ENCODE measurements around the gene MCMBP. TPM values are rescaled to one million over a fixed set of nuclear protein-coding genes. Genes with fewer than 3 reads are reported as not detected.

The MCMBP gene
- total RNA-seq, 5 donors from 2014 or later (not counting 1 experiment from before 2014, with no cell fraction given), result 32.3 to 50.2 (median 48.8) TPM

GRCh38 chr10:119849031-119849789 is 23.4 kb downstream of the MCMBP start:
- no peaks in the 10 kb centered on the region for H3K27me3 ChIP-seq (replicated peaks in 1 of 2; ENCODE audit: control insufficient read depth in 2 of 2, extremely low read depth in 1 of 2, insufficient read depth in 2 of 2, low read length in 1 of 2)
- Mint-ChIP-seq H3K36me3 (peaks cover 55% of the 10 kb centered on the region), H3K4me3 (no peak overlapping the region), H3K4me1 (peaks cover 0 to 2% (median 0%) of the 10 kb centered on the region in 3 donors), H3K27ac (no peak overlapping the region), H3K27me3 (no peaks in the 10 kb centered on the region), H3K9me3 (no peaks in the 10 kb centered on the region)
- no peak overlapping the region for H3K4me3 ChIP-seq (ENCODE audit: control insufficient read depth in 1 of 2, extremely low read depth in 1 of 2, low read length in 1 of 2)
- ATAC-seq (replicated peaks in 1 of 4) (no peak), DNase-seq (no peak)
- H3K27ac ChIP-seq (ENCODE audit: low read length), result no peak overlapping the region
- peaks cover 10 to 89% of the 10 kb centered on the region in 2 donors for H3K36me3 ChIP-seq (ENCODE audit: control insufficient read depth in 2 of 2, extremely low read depth in 1 of 2, insufficient read depth in 1 of 2, low read length in 1 of 2)
- H3K4me1 ChIP-seq (ENCODE audit: control insufficient read depth in 1 of 2, extremely low read depth in 1 of 2, insufficient read depth in 2 of 2, low read length in 2 of 2), result no peaks in the 10 kb centered on the region
- ChIA-PET CTCF (no interaction called here), POLR2A (no interaction called here)
- WGBS (ENCODE audit: insufficient coverage), result 91% methylated on average over 5 of the region's 6 CpGs
- H3K9me3 ChIP-seq, result no peaks in the 10 kb centered on the region

DNA sequence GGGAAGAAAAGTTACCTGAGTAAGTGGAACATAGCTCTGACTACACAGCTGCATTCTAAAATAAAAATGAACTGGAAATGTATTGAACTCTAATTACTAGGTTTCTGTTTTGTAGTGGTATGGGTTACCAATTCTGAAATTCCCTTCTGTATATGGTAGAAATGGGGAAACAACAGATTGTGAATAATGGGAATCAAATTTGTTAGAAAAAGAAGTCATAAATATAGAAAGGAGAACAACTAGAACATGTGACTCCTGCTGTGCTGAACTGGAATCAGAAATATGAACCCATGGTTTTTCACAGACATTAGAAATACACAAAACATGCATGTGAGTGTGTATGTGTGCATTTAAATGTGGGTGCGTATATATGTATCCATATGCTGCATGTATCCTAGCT is 27.0 kb downstream of the MCMBP start:
- ChIA-PET CTCF (no interaction called here), POLR2A (no interaction called here)
- H3K9me3 Mint-ChIP-seq, result no peaks in the 10 kb centered on the region
- no peak overlapping the region for H3K27ac ChIP-seq (ENCODE audit: low read length)
- no peaks in the 10 kb centered on the region for H3K4me1 ChIP-seq (ENCODE audit: control insufficient read depth in 1 of 2, extremely low read depth in 1 of 2, insufficient read depth in 2 of 2, low read length in 2 of 2)
- H3K36me3 ChIP-seq (ENCODE audit: control insufficient read depth in 2 of 2, extremely low read depth in 1 of 2, insufficient read depth in 1 of 2, low read length in 1 of 2), result peaks cover 24 to 91% of the 10 kb centered on the region in 2 donors
- H3K9me3 ChIP-seq, result no peaks in the 10 kb centered on the region
- no peak overlapping the region for H3K4me3 ChIP-seq (ENCODE audit: control insufficient read depth in 1 of 2, extremely low read depth in 1 of 2, low read length in 1 of 2)
- peaks cover 65% of the 10 kb centered on the region for H3K36me3 Mint-ChIP-seq
- H3K27me3 ChIP-seq (replicated peaks in 1 of 2; ENCODE audit: control insufficient read depth in 2 of 2, extremely low read depth in 1 of 2, insufficient read depth in 2 of 2, low read length in 1 of 2), result no peaks in the 10 kb centered on the region
- no peak for ATAC-seq (replicated peaks in 1 of 4)
- no peaks in the 10 kb centered on the region for H3K27me3 Mint-ChIP-seq
- no peak overlapping the region for H3K27ac Mint-ChIP-seq
- no peak for DNase-seq
- H3K4me1 Mint-ChIP-seq, result peaks cover 0 to 2% (median 0%) of the 10 kb centered on the region in 3 donors
- WGBS (ENCODE audit: insufficient coverage), result no CpG with 5 or more reads among the region's 1 CpG
- H3K4me3 Mint-ChIP-seq, result no peak overlapping the region

DNA sequence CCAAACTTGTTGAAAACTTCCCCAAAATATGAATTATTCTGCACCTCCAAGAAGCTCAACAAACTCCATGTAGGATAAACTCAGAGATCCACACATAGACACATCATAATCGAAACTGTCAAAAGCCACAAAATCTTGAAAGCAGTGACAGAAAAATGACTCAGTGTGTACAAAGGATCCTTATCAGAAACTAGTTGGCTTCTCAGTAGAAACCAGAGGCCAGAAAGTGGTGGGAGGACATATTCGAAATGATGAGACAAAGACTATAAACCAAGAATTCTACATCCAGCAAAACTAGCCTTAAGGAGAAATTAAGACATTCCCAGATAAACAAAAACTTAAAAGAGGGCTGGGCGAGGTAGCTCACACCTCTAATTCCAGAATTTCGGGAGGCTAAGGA is 38.5 kb downstream of the MCMBP start:
- H3K9me3 ChIP-seq, result no peaks in the 10 kb centered on the region
- peak overlapping the region; percentile 1 for H3K27ac ChIP-seq (ENCODE audit: low read length)
- peaks cover 66% of the 10 kb centered on the region for H3K36me3 Mint-ChIP-seq
- ATAC-seq (replicated peaks in 1 of 4) (no peak), DNase-seq (no peak)
- 100% methylated on average over 1 of the region's 4 CpGs for WGBS (ENCODE audit: insufficient coverage)
- H3K27me3 ChIP-seq (replicated peaks in 1 of 2; ENCODE audit: control insufficient read depth in 2 of 2, extremely low read depth in 1 of 2, insufficient read depth in 2 of 2, low read length in 1 of 2), result no peaks in the 10 kb centered on the region
- H3K4me3 Mint-ChIP-seq, result no peak overlapping the region
- ChIA-PET POLR2A (no interaction called here), CTCF (interaction anchor here in 1 of 2 donors (0.5 kb wide), 1 partner anchor 189 kb away, joined by 4 read pairs; no protein-coding TSS in a partner anchor)
- no peaks in the 10 kb centered on the region for H3K27me3 Mint-ChIP-seq
- no peaks in the 10 kb centered on the region for H3K4me1 ChIP-seq (ENCODE audit: control insufficient read depth in 1 of 2, extremely low read depth in 1 of 2, insufficient read depth in 2 of 2, low read length in 2 of 2)
- H3K27ac Mint-ChIP-seq, result peak overlapping the region; percentile 54 to 65
- no peaks in the 10 kb centered on the region for H3K9me3 Mint-ChIP-seq
- H3K4me1 Mint-ChIP-seq, result peaks cover 0 to 15% (median 5%) of the 10 kb centered on the region in 3 donors
- no peak overlapping the region for H3K4me3 ChIP-seq (ENCODE audit: control insufficient read depth in 1 of 2, extremely low read depth in 1 of 2, low read length in 1 of 2)
- H3K36me3 ChIP-seq (ENCODE audit: control insufficient read depth in 2 of 2, extremely low read depth in 1 of 2, insufficient read depth in 1 of 2, low read length in 1 of 2), result peaks cover 9 to 91% of the 10 kb centered on the region in 2 donors

DNA sequence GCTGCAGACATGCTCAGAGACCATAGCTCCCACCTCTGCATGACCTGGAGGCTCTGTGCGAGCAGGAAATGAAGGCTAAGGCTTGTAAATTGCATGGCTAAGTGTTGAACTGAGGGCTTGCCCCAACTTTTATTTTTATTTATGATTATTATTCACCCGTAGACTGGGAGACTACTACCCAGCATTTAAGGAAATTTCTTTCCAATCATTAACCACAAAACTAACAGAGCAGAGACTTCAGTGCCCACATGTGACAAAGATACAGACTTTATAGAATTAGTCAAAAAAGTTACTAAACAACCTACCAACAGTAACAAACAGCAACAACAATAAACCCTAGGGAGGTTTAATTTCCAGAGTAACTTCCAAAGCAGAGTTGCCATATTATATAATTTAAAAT is 39.7 kb downstream of the MCMBP start:
- CTCF ChIA-PET, result interaction anchor here in 1 of 2 donors (0.6 kb wide), 1 partner anchor 672 kb away, joined by 11 read pairs; no protein-coding TSS in a partner anchor
- WGBS (ENCODE audit: insufficient coverage), result no CpG with 5 or more reads among the region's 2 CpGs
- Histone ChIP-seq H3K27ac (ENCODE audit: low read length) (no peak overlapping the region), H3K9me3 (no peaks in the 10 kb centered on the region), H3K27me3 (replicated peaks in 1 of 2; ENCODE audit: control insufficient read depth in 2 of 2, extremely low read depth in 1 of 2, insufficient read depth in 2 of 2, low read length in 1 of 2) (no peaks in the 10 kb centered on the region), H3K4me3 (ENCODE audit: control insufficient read depth in 1 of 2, extremely low read depth in 1 of 2, low read length in 1 of 2) (no peak overlapping the region), H3K36me3 (ENCODE audit: control insufficient read depth in 2 of 2, extremely low read depth in 1 of 2, insufficient read depth in 1 of 2, low read length in 1 of 2) (peaks cover 9 to 91% of the 10 kb centered on the region in 2 donors), H3K4me1 (ENCODE audit: control insufficient read depth in 1 of 2, extremely low read depth in 1 of 2, insufficient read depth in 2 of 2, low read length in 2 of 2) (no peaks in the 10 kb centered on the region)
- no peaks in the 10 kb centered on the region for H3K27me3 Mint-ChIP-seq
- H3K27ac Mint-ChIP-seq, result peak overlapping the region; percentile 16 to 54
- POLR2A ChIA-PET, result no interaction called here
- H3K4me1 Mint-ChIP-seq, result peaks cover 0 to 15% (median 5%) of the 10 kb centered on the region in 3 donors
- H3K36me3 Mint-ChIP-seq, result peaks cover 64% of the 10 kb centered on the region
- ATAC-seq (replicated peaks in 1 of 4) (no peak), DNase-seq (no peak)
- H3K9me3 Mint-ChIP-seq, result no peaks in the 10 kb centered on the region
- H3K4me3 Mint-ChIP-seq, result no peak overlapping the region

DNA sequence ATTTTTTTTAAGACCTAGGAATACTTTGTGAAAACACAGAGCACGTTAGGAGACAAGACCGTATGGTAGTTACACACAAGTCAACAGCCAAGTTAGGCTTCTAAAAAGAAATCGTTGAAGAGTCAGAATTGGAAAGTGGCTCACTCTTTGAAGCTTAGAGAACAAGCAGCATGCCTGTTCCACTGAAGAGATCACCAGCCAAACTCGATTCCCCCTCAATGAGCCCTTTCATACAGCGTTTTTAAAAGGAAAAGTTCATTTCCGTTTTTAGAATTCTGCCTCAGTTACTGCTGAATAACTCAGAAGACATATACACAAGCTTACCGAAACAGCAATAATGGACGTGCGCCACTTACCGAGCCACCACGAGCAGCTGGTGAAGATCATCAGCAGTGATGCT is 41.0 kb downstream of the MCMBP start:
- no peaks in the 10 kb centered on the region for H3K9me3 Mint-ChIP-seq
- peaks cover 65% of the 10 kb centered on the region for H3K36me3 Mint-ChIP-seq
- peaks cover 0 to 13% (median 5%) of the 10 kb centered on the region in 3 donors for H3K4me1 Mint-ChIP-seq
- WGBS (ENCODE audit: insufficient coverage), result 91% methylated on average over 6 of the region's 11 CpGs
- ChIA-PET CTCF (no interaction called here), POLR2A (no interaction called here)
- Histone ChIP-seq H3K27ac (ENCODE audit: low read length) (no peak overlapping the region), H3K4me3 (ENCODE audit: control insufficient read depth in 1 of 2, extremely low read depth in 1 of 2, low read length in 1 of 2) (no peak overlapping the region), H3K27me3 (replicated peaks in 1 of 2; ENCODE audit: control insufficient read depth in 2 of 2, extremely low read depth in 1 of 2, insufficient read depth in 2 of 2, low read length in 1 of 2) (no peaks in the 10 kb centered on the region), H3K9me3 (no peaks in the 10 kb centered on the region), H3K4me1 (ENCODE audit: control insufficient read depth in 1 of 2, extremely low read depth in 1 of 2, insufficient read depth in 2 of 2, low read length in 2 of 2) (no peaks in the 10 kb centered on the region), H3K36me3 (ENCODE audit: control insufficient read depth in 2 of 2, extremely low read depth in 1 of 2, insufficient read depth in 1 of 2, low read length in 1 of 2) (peaks cover 9 to 84% of the 10 kb centered on the region in 2 donors)
- no peak overlapping the region for H3K27ac Mint-ChIP-seq
- no peaks in the 10 kb centered on the region for H3K27me3 Mint-ChIP-seq
- no peak overlapping the region for H3K4me3 Mint-ChIP-seq
- no peak for ATAC-seq (replicated peaks in 1 of 4)
- DNase-seq, result no peak

- CTCF ChIA-PET, result no interaction called here
- Histone ChIP-seq H3K27me3 (replicated peaks in 1 of 2; ENCODE audit: control insufficient read depth in 2 of 2, extremely low read depth in 1 of 2, insufficient read depth in 2 of 2, low read length in 1 of 2) (no peaks in the 10 kb centered on the region), H3K9me3 (no peaks in the 10 kb centered on the region), H3K36me3 (ENCODE audit: control insufficient read depth in 2 of 2, extremely low read depth in 1 of 2, insufficient read depth in 1 of 2, low read length in 1 of 2) (peaks cover 9 to 76% of the 10 kb centered on the region in 2 donors), H3K4me1 (ENCODE audit: control insufficient read depth in 1 of 2, extremely low read depth in 1 of 2, insufficient read depth in 2 of 2, low read length in 2 of 2) (no peaks in the 10 kb centered on the region), H3K27ac (ENCODE audit: low read length) (no peak overlapping the region), H3K4me3 (ENCODE audit: control insufficient read depth in 1 of 2, extremely low read depth in 1 of 2, low read length in 1 of 2) (no peak overlapping the region)
- H3K4me3 Mint-ChIP-seq, result no peak overlapping the region
- H3K36me3 Mint-ChIP-seq, result peaks cover 61% of the 10 kb centered on the region
- no peak overlapping the region for H3K27ac Mint-ChIP-seq
- H3K27me3 Mint-ChIP-seq, result no peaks in the 10 kb centered on the region
- peaks cover 0 to 13% (median 5%) of the 10 kb centered on the region in 3 donors for H3K4me1 Mint-ChIP-seq
- WGBS (ENCODE audit: insufficient coverage), result 80% methylated on average over 1 of the region's 4 CpGs
- no peak for ATAC-seq (replicated peaks in 1 of 4)
- DNase-seq, result no peak
- POLR2A ChIA-PET, result no interaction called here
- no peaks in the 10 kb centered on the region for H3K9me3 Mint-ChIP-seq
Observed at GRCh38 chr10:119830851-119831250, 41.8 kb downstream of the MCMBP start.

Measured in T-cell (primary cell).